Stimulated activated naive CD8-positive, alpha-beta T cell treated with anti-CD3 and anti-CD28 coated beads, Interleukin-15, Interleukin-2, amounts not matched to agents 100 U/mL and 50 U/mL, for 24 hours (primary cell): ENCODE results near the gene ZNF33B.
"Not testable (repeated sequence)": the region's sequence is repeated elsewhere in the genome, so short reads cannot be mapped to it uniquely, and the experiment has no call there.

Experiments
- ATAC-seq: fragments of 150-1000 bp; cut with Tn5 transposase; one replicate; pipeline ENCODE4 v1.10.0; 2021
- DNase-seq: peaks from one replicate; pipeline ENCODE4 v3.0.0; 2021

The ZNF33B gene

DNA sequence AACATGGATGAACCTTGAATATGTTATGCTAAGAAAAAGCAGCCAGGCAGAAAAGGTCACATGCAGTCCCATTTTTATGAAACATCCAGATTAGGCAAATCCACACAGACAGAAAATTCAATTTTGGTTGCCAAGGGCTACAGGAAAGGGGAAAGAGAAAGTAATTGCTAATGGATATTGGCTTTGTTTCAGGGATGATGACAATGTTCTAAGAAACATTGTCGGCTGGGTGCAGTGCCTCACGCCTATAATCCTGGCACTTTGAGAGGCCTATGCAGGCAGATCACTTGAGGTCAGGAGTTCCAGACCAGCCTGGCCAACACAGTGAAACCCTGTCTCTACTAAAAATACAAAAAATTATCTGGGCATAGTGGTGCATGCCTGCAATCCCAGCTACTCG is 23.0 kb downstream of the ZNF33B start:
- DNase-seq (no peak), ATAC-seq (no peak)

DNA sequence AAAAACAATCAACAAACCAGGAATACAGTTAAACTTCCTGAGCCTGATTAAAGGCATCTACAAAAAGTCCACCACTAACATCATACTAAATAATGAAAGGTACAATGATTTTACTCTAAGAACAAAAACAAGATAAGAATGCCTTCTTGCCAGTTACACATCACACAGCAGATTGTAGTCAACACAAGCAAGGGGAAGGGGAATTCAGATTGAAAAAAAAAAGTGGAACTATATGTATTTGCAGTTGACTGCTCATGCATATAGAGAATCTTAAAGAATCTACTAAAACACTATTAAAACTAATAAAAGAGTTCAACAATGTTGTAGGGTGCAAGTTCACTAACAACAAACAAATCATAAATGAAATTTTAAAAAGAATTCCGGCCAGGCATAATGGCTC is 28.5 kb downstream of the ZNF33B start:
- no peak for ATAC-seq
- no peak for DNase-seq

DNA sequence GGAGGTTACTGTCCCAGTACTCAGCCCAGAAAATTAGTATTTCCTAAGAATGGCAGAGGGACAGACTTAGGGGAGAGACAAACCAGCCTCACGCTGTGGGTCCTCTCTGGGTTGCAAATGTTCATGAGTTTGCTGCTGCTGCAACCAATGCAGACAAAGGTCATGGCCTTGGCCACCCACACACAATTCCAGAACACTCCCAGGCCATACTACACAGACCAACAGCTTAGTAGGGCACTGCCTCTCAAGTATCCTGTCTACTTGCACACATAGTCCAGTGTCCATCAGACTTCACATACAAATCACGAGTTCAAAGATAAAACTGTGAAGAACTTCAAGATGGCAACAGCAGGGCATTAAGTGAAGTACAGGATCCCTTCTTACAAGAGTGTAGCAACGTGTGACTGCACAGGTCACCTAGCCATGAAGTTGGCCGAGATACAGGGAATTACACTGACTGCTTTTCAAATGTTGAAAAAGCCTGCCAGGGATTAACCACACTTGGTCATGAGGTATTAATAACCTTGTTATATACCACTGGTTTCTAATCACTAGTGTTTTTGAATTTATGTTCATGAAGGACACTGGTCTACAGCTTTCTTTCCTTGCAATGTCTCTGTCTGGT is 40.0 kb downstream of the ZNF33B start:
- DNase-seq (no peak), ATAC-seq (no peak)

DNA sequence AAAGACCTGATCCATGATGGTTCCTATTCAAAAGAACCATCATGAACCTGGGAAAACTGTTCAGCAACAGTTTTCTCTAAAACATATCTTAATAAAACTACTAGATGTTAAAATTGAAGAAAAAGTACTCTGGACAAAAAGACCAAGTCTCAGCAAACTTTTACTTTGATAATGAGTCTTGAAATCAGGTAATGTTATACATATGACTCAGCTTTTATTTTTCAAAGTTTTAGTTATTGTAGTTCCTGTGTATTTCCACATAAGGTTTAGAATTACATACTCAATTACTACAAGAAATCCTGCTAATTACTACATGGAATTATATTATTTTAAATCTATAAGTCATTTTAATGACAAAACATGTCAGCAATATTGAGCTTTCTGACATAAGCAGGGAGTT is 42.2 kb downstream of the ZNF33B start:
- no peak for DNase-seq
- no peak for ATAC-seq

DNA sequence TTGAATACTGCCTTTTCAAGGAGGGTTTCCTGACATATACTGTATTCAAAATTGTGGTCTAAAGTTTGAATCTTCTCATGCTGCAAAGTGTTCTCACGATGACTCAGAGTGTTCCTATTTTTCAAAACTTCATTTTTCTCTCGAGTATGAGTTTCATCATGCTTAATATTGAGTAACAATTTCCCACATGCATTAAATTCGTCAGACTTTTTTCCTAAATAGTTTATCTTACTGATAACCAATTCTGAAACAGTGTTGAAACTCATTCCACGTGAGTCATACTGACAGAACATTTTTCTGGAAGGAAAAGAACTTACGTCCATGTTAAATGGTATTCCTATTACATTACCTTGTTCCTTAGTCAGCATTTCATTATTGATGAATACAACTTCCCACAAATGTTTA is 44.1 kb downstream of the ZNF33B start:
- no peak for DNase-seq
- ATAC-seq = no peak

DNA sequence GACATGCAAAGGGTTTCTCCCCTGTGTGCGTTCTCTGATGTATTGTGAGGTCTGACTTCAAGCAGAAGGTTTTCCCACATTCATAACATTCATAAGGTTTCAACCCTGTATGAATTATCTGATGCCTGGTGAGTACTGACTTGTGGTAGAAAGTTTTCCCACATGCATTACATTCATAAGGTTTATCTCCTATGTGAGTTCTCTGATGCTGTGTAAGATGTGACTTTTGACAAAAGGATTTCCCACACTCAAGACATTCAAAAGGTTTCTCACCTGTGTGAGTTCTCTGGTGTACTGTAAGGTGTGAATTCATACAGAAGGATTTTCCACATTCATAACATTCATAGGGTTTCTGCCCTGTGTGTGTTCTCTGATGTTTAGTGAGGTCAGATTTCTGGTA is 45.1 kb downstream of the ZNF33B start:
- DNase-seq (no peak), ATAC-seq (no peak)

DNA sequence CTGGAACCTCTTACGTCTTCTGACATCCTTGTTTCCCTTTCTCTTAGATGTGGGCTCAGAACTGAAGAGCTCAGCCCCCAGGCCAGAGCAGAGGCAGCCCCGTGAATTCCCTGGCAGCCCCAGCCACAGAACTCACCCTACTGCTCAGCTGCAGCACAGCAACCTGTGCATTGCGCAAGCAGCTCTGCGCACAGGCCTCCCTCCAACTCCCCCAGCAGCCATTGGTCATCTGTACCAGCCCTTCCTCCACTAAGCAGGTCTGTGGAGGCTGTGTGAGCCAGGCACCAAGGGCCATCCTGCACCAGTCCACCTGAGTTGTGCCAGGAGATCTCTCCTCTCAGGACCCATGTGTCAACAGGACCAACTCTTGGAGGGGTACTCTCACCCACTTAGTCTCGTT is 54.5 kb downstream of the ZNF33B start:
- ATAC-seq (no peak), DNase-seq (no peak)

DNA sequence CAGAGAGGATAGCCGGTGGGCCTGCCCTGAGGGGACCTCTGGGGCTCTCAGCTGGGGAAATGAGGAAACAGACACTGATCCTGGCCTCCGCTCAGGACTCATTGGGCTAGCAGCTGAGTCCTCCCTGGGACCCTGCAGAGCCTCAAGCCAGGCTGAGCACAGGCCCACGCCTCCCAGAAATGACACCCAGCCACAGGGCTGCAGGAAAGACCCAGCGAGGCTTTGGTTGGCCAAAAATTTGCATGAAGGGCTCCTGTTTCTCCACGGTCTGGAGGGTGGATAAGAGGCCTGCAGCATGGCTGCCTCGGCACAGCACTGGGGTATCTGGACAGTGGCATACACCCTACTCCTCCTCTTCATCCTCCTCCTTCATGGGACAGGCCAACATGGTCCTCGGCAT is 60.4 kb downstream of the ZNF33B start:
- DNase-seq (no peak), ATAC-seq (no peak)

DNA sequence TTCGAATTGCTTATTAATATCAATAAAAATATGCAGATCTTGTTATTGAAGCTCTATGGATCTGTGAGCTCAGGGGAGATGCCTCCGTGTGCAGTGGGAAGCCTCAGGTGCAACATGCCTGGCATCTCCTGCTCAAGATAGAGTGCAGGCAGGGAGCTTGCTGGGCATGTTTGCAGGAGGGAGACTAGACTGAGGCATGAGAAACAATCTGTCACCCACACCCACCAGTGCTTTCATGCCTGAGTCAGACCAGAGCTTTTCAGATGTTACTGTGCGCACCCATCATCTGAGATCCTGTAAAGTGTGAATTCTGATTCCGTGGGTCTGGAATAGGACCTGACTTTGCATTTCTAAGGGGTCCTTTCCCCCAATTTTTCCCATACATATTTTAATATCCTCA is 62.0 kb downstream of the ZNF33B start:
- ATAC-seq = no peak

DNA sequence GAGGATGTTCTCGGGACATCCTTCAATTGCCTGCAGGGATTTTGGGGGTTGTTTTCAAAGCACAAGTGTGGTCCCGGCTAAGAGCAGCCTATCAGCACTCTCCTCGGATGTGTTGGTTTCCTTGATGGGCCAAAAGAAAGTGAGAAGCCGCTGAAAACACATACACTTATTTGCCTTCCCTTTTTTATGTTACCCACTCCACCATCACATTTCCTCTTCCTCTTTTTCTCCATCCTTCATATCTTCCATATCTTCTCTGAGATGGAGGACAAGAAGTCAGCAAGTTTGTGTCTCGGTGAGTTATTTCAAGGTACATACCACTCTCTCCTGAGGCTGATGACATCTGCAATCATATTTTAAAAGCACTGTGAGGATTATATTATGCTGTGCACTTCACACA is 64.0 kb downstream of the ZNF33B start:
- ATAC-seq (no peak), DNase-seq (no peak)

More for the DNA sequence above, 62.0 kb downstream of the ZNF33B start:
- no peak for DNase-seq

DNA sequence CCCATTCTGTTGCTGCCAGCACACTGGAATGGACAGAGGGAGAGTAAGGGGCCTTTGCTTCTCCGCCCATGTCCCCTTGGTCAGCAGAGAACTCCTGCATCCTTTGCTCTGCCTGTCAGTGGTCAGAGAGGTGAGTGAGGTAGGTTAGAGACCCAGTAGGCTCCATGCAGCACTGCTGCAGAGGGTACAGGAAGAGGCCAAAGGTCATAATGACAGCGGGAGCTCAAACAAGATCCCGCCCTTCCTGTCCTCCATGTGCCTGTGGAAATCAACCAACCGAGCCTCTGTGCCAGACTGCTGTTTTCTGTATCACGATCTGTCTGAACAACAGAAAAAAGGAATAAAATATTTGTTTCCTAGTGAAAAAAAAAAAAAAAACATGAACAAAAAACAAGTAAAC is 81.4 kb downstream of the ZNF33B start:
- ATAC-seq (no peak), DNase-seq (no peak)

DNA sequence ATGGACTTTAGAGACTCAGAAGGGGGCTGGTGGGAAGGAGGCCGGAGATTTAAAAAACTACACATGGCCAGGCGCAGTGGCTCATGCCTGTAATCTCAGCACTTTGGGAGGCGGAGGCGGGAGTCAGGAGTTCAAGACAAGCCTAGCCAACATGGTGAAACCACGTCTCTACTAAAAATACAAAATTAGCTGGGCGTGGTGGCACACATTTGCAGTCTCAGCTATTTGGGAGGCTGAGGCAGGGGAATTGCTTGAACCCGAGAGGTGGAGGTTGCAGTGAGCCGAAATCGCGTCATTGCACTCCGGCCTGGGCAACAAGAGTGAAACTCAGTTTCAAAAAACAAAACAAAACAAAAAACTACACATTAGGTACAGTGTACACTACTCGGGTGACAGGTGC is 84.8 kb downstream of the ZNF33B start:
- not testable (repeated sequence) for DNase-seq, ATAC-seq

DNA sequence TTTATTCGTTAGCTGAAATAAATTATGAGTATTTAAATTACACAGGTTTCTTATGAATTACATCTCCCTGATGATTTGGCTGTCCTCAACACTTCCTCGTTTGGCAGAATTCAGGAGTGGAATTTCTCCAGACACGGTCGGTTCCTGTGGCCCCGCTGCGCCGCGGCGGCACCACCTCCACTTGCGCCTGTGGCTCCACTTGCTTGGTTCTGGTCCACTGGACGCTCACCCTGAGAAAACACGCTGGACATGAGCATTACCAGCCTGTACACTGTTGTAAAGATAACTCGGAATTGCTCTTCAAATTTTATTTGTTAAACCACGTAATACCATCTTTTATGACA is 85.3 kb downstream of the ZNF33B start:
- no peak for DNase-seq
- ATAC-seq = no peak

DNA sequence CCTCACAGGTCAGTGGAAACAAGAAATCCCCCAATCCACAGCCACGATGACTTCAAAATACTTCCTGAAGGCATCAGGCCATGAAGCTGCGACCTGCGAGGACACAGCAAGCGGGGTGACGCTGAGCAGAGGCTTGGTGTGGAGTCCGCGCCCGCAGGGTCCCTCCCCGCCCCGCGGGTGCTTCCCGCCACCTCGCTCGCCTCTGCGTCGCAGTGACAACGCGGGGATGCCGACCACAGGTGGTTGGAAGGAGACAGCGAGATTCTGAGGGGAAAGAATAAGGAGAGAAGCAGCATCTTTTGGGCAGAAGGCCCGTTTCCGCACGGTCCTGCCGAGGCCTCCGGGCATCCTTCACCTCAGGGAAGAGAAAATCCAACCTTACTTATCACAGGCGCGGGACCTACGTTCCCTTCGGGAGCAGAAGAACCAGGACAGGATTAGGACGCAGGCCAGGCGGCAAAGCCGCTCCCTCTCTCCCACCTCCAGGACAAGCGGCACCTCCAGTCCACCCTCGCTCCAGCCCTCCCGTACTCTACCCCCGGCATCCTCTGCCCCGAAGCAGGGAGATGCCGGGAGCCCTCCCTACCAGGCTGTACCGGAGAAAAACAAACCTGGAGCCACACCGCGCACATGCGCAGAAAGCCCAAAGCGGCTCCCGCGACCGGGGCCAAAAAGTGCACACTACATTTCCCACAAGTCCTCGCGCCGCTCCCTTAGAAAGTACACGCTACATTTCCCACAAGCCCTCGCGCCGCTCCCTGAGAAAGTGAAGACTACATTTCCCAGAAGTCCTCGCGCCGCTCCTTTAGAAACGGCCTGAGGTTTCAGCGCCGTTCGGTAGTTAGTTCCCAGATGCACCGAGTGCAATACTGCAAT is 85.9 kb downstream of the ZNF33B start:
- DNase-seq = peak; percentile 94
- peak; percentile 98 for ATAC-seq

DNA sequence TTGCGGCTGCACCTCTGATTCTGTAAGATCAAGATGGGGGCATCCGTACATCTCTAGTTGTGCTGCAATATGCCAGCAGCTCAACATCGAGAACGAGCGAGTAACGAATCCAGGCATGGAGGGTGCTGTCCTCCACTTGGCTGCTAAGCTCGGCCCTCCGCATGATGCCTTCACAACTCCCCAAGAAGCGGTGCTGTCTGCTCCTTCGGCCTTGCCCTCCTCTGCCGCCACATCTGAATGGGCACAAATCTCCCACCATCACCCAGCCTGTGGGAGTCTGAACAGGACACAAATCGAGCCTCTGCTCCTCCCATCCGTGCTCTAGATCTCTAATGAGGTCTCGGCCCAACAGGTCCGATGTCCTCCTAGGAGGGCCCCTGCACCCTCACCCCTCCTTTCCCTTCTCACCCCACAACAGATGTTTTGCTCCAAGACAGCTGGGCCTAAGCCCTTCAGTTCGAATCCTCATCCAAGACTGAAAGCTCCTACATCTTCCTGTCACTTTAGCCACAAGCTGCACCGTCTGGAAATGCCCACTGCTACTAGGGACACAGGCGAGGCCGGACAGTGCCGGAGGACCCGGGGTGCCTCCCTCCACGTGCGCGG is 86.7 kb downstream of the ZNF33B start:
- no peak for DNase-seq

DNA sequence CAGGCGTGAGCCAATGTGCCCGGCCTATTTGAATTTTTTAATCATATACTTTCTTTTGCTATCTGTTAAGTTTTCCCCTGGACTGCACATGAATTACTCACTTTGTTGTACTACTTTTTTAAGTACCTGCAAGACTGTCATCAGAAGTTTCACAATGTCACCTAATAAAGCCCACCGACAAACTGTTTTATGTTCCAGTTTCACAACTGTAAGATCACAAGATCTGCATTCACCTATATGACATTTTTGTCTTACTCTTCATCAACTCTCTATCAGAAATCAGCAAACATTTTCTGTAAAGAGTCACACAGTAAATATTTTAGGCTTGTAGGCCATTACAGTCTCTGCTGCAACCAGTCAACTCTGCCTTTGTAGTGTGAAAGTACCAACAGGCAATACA is 88.5 kb downstream of the ZNF33B start:
- no peak for ATAC-seq
- no peak for DNase-seq

More for the DNA sequence above, 86.7 kb downstream of the ZNF33B start:
- no peak for ATAC-seq

DNA sequence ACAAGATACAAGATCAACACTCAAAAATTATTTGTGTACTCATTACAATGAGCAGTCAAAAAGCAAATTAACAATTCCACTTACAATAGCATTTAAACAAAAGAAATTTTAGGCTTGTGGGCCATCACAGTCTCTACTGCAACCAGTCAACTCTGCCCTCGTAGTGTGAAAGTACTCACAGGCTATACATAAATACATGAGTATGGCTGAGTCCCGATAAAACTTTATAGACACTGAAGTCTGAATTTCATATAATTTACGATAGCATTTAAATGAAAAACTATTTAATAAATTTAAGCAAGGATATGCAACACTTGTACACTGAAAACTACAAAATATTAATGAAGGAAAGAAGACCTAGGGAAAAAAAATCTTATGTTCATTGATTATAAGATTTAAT is 90.1 kb downstream of the ZNF33B start:
- ATAC-seq (no peak), DNase-seq (no peak)

DNA sequence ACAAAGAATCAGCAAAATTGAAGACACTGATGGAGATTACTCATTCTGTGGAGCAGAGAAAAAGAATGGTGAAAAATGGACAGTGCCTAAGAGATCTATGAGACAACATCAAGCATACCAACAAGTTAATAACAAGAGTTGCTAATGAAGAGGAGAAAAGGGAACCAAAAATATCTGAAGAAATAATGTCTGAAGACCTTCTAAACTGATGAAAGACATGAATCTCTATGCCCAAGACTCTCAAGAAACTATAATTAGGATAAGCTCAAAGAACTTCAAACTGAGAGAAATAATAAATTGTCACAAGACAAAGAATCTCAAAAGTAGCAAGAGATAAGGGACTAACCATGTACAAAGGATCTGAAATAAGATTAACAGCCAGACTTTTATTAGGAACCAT is 93.4 kb downstream of the ZNF33B start:
- DNase-seq (no peak), ATAC-seq (no peak)

DNA sequence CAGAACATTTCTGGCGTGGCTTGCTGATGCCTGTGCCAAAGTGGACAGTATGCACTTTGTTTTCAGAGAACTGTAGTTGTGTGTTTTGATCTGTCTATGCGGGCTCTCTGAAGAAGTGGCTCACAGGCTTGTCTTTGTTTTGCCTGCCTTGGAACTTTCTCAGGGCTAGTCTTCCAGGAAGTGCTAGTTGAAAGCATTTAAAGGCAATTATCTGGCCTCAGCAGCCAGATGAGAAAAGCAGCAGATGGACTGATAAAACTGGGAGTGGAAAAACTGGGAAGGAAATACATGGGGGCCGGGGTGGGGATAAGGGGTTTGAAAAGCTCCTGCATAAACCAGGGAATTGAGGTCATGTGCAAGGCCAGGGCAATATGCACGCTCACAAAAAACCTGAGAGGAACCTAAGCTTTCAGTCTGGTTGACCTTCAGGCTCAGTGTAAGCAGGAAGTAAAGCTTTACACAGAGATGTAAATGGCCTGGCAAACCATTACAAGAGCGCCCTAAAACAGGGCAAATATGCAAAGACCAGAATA is 94.5 kb downstream of the ZNF33B start:
- no peak for DNase-seq
- no peak for ATAC-seq
